Measurements from ENCODE around the gene MEIOC. TPM values are rescaled to one million over a fixed set of nuclear protein-coding genes. Genes with fewer than 3 reads are reported as not detected.
"Not testable (repeated sequence)": the region's sequence is repeated elsewhere in the genome, so short reads cannot be mapped to it uniquely, and the experiment has no call there.

MEIOC gene
- polyA plus RNA-seq (2013, experiment 1 of 4): 3.4 TPM
- 2.5 TPM for polyA plus RNA-seq (2013, experiment 2 of 4)
- polyA plus RNA-seq (2013, experiment 3 of 4): 3.6 TPM
- polyA plus RNA-seq (2013, experiment 4 of 4): 3.5 TPM

DNA sequence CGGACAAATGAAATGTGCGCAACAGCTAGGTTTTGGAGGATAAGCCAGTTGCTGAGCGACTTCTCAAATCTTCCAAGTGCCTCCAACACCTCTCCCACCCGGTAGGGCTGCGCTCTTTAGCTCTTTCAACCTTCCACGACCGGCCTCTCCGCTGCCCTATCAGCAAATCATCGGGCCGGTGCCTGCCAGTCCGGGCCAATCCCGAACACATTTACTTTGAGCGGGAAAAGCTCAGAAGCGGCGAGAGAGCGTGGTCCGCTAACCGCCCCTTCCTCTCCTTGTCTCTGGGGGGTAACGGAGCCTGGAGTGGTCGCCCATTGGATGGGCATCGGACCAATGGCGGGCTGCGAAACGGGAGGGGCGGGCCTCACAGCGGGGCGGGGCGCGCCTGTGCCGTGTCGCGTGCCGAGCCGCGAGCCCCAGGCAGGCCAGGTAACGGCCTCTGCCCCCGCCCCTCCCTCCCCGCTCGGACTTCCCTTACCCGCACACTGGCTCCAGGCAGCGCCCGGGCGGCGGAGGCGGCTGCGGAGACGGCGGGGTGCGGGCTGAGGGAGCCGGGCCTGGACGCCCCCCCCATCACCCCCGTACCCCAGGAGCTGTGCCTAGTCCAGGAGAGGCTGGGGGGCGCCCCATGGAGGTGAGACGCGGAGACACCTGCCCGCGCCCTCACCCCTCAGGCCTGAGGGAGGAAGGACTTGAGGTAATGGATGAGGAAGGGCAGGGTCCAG, at the start of gene MEIOC:
Gene MEIOC, plus strand, starts transcription at position 486 of the 728 bp plus-strand sequence. Its CDS starts 146 bp downstream, at position 632.
- H3K27me3 ChIP-seq (ENCODE audit: control insufficient read depth, insufficient read depth, low read length, poor library complexity, severe bottlenecking): peaks cover 41% of the 10 kb centered on the region
- no peaks in the 10 kb centered on the region for H3K9me3 ChIP-seq (ENCODE audit: control insufficient read depth, low read length)
- H3K36me3 ChIP-seq (ENCODE audit: control insufficient read depth, insufficient read depth, low read length): no peaks in the 10 kb centered on the region
- no peaks in the 10 kb centered on the region for H3K4me1 ChIP-seq (ENCODE audit: control insufficient read depth, insufficient read depth, low read length)
- H3K27ac ChIP-seq (ENCODE audit: insufficient read depth, low read depth, low read length, poor library complexity, severe bottlenecking): no peak within 1 kb of the TSS
- WGBS, 2 experiments: 10 to 11% methylated on average over 57 of the region's 57 CpGs
- H3K4me3 ChIP-seq (ENCODE audit: insufficient read depth, low read depth, low read length): peak within 1 kb of the TSS; percentile 16

DNA sequence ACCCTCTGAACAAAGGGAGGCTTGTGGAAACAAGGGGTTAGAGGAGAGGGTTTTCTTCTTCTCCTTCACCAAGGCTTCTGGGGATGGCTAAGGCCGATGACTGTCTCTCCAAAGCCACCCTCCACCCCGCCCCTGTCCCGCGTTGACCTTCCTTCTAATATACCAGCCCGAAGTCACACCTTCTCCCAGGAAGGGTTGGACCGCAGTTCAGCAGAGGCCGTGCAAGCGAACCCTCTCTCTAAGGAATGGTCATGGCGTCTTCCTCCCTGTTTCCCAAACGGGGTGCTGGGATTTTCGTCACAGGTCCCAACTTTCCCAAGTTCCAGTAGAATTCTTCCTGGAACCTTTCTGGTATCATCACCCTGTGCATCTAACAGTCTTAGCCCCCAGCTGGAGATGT, 49.6 kb upstream of the MEIOC start:
- Histone ChIP-seq H3K27me3 (ENCODE audit: control insufficient read depth, insufficient read depth, low read length, poor library complexity, severe bottlenecking) (no peaks in the 10 kb centered on the region), H3K9me3 (ENCODE audit: control insufficient read depth, low read length) (no peaks in the 10 kb centered on the region), H3K27ac (ENCODE audit: insufficient read depth, low read depth, low read length, poor library complexity, severe bottlenecking) (no peak overlapping the region), H3K4me3 (ENCODE audit: insufficient read depth, low read depth, low read length) (no peak overlapping the region), H3K4me1 (ENCODE audit: control insufficient read depth, insufficient read depth, low read length) (peaks cover 25% of the 10 kb centered on the region), H3K36me3 (ENCODE audit: control insufficient read depth, insufficient read depth, low read length) (no peaks in the 10 kb centered on the region)
- 96 to 97% methylated on average over 11 of the region's 11 CpGs for WGBS, 2 experiments

DNA sequence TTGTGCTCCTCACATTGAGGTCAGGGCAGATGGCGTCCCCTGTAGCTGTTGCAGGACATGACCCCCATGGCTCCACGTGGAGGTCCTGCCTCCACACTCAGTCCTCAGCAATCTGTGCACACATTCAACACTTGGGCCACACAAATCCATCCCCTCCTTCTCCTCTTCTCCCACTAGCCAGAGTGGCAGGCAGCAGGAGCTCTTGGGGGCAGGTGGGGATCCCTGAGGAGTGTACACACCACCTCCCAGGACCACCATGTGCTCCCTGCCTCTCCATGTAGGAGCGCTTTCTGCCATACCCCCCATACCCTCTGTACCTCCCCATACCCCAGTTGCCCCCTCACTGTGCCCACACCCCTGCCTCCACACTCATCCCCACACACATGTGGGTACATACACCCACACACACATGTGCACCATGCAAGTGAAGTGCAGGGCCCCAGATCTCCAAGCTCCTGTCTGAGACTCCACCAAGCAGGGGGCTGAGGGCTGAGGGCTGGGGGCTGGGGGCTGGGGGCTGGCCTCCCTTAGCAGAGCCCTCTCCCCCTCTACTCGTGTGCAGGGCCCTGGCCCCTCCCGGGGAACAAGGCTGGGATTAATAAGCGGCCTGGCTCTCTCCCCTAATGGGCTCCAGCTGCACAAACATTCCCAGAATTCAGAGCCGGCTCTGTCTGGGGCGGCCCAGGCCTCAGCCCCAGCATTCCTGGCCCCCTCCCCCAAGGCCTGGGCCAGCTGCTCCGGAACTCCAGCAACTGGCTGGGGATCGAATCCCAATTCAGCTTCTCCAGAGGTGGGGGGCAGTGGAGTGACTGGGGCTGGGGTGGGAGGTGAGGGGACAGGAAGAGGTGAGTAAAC, 48.2 kb upstream of the MEIOC start:
- peaks cover 25% of the 10 kb centered on the region for H3K4me1 ChIP-seq (ENCODE audit: control insufficient read depth, insufficient read depth, low read length)
- no peak overlapping the region for H3K4me3 ChIP-seq (ENCODE audit: insufficient read depth, low read depth, low read length)
- H3K36me3 ChIP-seq (ENCODE audit: control insufficient read depth, insufficient read depth, low read length): no peaks in the 10 kb centered on the region
- H3K9me3 ChIP-seq (ENCODE audit: control insufficient read depth, low read length): no peaks in the 10 kb centered on the region
- no peak overlapping the region for H3K27ac ChIP-seq (ENCODE audit: insufficient read depth, low read depth, low read length, poor library complexity, severe bottlenecking)
- H3K27me3 ChIP-seq (ENCODE audit: control insufficient read depth, insufficient read depth, low read length, poor library complexity, severe bottlenecking): no peaks in the 10 kb centered on the region
- WGBS, 2 experiments: 45 to 47% methylated on average over 10 of the region's 10 CpGs

DNA sequence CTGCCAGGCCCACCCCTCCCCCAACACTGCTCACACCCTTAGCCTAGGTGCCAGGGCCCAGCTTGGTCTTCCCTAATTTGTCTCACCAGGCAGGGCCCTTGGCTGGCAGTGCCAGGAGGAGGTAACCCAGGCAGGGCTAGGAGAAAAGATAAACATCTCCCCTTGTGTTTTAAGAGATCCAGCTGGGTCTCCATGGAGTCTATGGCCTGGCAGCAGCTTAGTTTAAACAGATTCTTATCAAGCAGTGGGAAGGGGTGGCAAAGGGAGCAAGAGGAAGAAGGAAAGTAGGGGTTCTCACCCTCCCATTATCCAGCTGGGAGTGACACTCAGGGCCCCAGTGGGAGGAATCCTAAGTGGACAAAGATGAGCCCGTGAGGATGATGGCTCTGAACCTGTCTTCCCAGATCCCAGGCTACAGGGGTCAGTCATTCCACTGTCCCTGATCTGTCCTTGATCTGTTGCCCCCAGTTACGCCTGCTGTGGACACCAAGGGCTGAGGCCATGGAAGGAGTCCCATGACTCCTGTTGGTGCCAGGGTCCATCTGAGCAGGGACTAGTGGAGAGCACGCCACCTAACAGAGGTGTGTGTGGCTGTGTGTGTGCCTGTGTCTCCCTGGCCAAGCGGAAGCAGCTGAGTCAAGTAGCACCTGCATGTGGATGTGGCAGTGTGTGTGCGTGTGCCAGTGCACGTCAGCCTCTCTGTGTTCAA, 47.4 kb upstream of the MEIOC start:
- H3K36me3 ChIP-seq (ENCODE audit: control insufficient read depth, insufficient read depth, low read length): no peaks in the 10 kb centered on the region
- H3K27ac ChIP-seq (ENCODE audit: insufficient read depth, low read depth, low read length, poor library complexity, severe bottlenecking): peak overlapping the region; percentile 26
- H3K4me1 ChIP-seq (ENCODE audit: control insufficient read depth, insufficient read depth, low read length): peaks cover 25% of the 10 kb centered on the region
- no peaks in the 10 kb centered on the region for H3K9me3 ChIP-seq (ENCODE audit: control insufficient read depth, low read length)
- H3K27me3 ChIP-seq (ENCODE audit: control insufficient read depth, insufficient read depth, low read length, poor library complexity, severe bottlenecking): no peaks in the 10 kb centered on the region
- 90 to 91% methylated on average over 6 of the region's 6 CpGs for WGBS, 2 experiments
- H3K4me3 ChIP-seq (ENCODE audit: insufficient read depth, low read depth, low read length): no peak overlapping the region

DNA sequence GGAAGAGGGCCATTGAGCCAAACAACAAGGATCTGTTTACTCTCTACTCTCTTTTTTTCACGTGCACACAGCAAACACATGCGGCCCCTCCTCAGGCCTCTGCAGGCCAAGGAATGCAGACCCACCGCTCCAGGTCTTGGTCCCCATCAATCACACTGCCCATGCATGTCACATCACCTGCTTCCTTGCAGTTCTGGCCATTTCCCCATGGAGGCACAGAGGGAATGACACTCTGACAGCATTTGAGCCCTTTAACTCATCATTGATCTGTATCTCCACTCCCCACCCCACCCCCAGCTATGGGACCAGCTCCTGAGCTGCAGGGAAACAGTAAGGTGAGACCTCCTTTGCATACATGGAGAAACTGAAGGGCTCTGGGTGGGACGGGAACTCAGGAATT, 45.9 kb upstream of the MEIOC start:
- H3K27ac ChIP-seq (ENCODE audit: insufficient read depth, low read depth, low read length, poor library complexity, severe bottlenecking): no peak overlapping the region
- no peaks in the 10 kb centered on the region for H3K9me3 ChIP-seq (ENCODE audit: control insufficient read depth, low read length)
- no peaks in the 10 kb centered on the region for H3K27me3 ChIP-seq (ENCODE audit: control insufficient read depth, insufficient read depth, low read length, poor library complexity, severe bottlenecking)
- H3K4me1 ChIP-seq (ENCODE audit: control insufficient read depth, insufficient read depth, low read length): peaks cover 23% of the 10 kb centered on the region
- 66 to 72% methylated on average over 4 of the region's 4 CpGs for WGBS, 2 experiments
- no peaks in the 10 kb centered on the region for H3K36me3 ChIP-seq (ENCODE audit: control insufficient read depth, insufficient read depth, low read length)
- H3K4me3 ChIP-seq (ENCODE audit: insufficient read depth, low read depth, low read length): no peak overlapping the region

DNA sequence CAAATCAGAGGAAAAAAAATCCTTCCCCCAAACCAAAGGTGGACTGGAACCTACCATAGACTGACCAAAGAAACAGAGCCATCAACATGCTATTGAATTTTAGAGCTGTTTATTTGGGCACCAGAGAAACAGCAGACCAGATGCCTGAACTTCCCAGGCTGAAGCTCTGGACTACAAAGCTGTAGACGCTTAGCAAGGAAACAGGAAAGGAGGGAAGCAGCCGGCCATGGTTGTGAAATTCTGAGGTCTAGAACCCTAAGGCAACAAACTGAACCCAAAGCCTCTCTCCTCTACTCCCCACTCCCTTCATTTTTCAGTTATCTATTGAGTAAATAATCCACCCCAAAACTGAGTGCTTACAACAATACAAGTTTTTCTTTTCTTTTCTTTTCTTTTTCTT, 45.4 kb upstream of the MEIOC start:
- Histone ChIP-seq H3K36me3 (ENCODE audit: control insufficient read depth, insufficient read depth, low read length) (no peaks in the 10 kb centered on the region), H3K9me3 (ENCODE audit: control insufficient read depth, low read length) (no peaks in the 10 kb centered on the region), H3K4me1 (ENCODE audit: control insufficient read depth, insufficient read depth, low read length) (peaks cover 23% of the 10 kb centered on the region), H3K27ac (ENCODE audit: insufficient read depth, low read depth, low read length, poor library complexity, severe bottlenecking) (no peak overlapping the region), H3K4me3 (ENCODE audit: insufficient read depth, low read depth, low read length) (no peak overlapping the region), H3K27me3 (ENCODE audit: control insufficient read depth, insufficient read depth, low read length, poor library complexity, severe bottlenecking) (no peaks in the 10 kb centered on the region)
- 79 to 81% methylated on average over 2 of the region's 2 CpGs for WGBS, 2 experiments

DNA sequence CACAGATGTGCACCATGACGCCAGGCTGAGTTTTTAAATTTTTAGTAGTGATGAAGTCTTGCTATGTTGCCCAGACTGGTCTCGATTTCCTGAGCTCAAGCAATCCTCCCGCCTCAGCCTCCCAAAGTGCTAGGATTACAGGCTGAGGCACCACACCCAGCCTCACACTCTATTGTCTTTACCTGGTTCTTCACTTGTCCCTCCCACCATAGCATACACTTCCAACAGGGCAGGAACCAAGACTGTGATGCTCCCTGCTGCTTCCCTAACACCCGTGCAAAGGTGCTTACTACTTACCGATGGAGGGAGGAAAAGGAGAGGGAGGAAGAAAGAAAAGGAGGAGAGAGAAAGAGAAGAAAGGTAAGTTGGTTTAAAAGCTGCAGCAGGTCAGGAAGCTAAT, 41.4 kb upstream of the MEIOC start:
- WGBS, 2 experiments: 70 to 74% methylated on average over 5 of the region's 5 CpGs
- H3K4me3 ChIP-seq (ENCODE audit: insufficient read depth, low read depth, low read length): no peak overlapping the region
- peaks cover 6% of the 10 kb centered on the region for H3K4me1 ChIP-seq (ENCODE audit: control insufficient read depth, insufficient read depth, low read length)
- H3K27ac ChIP-seq (ENCODE audit: insufficient read depth, low read depth, low read length, poor library complexity, severe bottlenecking): no peak overlapping the region
- H3K9me3 ChIP-seq (ENCODE audit: control insufficient read depth, low read length): no peaks in the 10 kb centered on the region
- no peaks in the 10 kb centered on the region for H3K36me3 ChIP-seq (ENCODE audit: control insufficient read depth, insufficient read depth, low read length)
- no peaks in the 10 kb centered on the region for H3K27me3 ChIP-seq (ENCODE audit: control insufficient read depth, insufficient read depth, low read length, poor library complexity, severe bottlenecking)

DNA sequence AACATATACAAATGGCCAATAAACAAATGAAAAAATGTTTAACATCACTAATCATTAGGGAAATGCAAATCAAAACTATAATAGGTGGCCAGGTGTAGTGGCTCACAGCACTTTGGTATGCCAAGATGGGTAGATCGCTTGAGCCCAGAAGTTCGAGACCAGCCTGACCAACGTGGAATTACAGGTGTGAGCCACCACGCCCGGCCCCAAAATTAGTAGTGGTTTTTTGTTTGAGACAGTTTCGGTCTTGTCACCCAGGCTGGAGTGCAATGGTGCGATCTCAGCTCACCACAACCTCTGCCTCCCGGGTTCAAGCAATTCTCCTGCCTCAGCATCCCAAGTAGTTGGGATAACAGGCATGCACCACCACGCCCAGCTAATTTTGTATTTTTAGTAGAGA, 37.6 kb upstream of the MEIOC start:
- not testable (repeated sequence) for H3K27me3 ChIP-seq (ENCODE audit: control insufficient read depth, insufficient read depth, low read length, poor library complexity, severe bottlenecking); H3K27ac ChIP-seq (ENCODE audit: insufficient read depth, low read depth, low read length, poor library complexity, severe bottlenecking); H3K9me3 ChIP-seq (ENCODE audit: control insufficient read depth, low read length); H3K36me3 ChIP-seq (ENCODE audit: control insufficient read depth, insufficient read depth, low read length); H3K4me3 ChIP-seq (ENCODE audit: insufficient read depth, low read depth, low read length); H3K4me1 ChIP-seq (ENCODE audit: control insufficient read depth, insufficient read depth, low read length)
- 86 to 88% methylated on average over 9 of the region's 9 CpGs for WGBS, 2 experiments

DNA sequence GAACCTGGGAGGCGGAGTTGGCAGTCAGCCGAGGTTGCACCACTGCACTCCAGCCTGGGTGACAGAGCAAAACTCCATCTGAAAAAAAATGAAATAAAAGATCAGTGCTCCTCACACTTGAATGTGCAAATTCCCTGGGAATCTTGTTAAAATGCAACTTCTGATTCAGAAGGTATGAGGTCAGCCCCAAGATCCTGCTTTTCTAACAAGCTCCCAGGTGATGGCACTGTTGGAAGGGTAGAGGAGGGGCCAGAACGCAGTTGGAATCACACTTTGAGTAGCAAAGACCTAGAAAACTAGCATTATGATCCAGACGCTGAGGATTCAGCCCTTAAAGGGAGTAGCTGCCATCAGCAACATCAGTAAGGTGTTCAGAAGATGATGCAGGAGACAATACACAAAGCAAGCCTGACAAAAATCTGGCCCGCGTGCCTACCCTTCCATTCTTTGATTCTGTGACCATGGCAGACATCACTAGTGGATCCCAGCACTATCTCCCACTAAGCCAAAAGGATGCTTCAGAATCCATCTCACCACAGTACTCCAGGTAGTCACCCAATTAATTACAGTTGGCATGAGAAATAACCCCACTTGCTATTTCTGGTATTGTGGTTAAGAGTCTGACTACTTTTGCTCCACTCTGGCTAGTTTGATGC, 33.1 kb upstream of the MEIOC start:
- WGBS, 2 experiments: 84 to 86% methylated on average over 6 of the region's 6 CpGs
- peaks cover 8% of the 10 kb centered on the region for H3K4me1 ChIP-seq (ENCODE audit: control insufficient read depth, insufficient read depth, low read length)
- H3K36me3 ChIP-seq (ENCODE audit: control insufficient read depth, insufficient read depth, low read length): no peaks in the 10 kb centered on the region
- no peak overlapping the region for H3K4me3 ChIP-seq (ENCODE audit: insufficient read depth, low read depth, low read length)
- H3K27ac ChIP-seq (ENCODE audit: insufficient read depth, low read depth, low read length, poor library complexity, severe bottlenecking): no peak overlapping the region
- H3K9me3 ChIP-seq (ENCODE audit: control insufficient read depth, low read length): no peaks in the 10 kb centered on the region
- H3K27me3 ChIP-seq (ENCODE audit: control insufficient read depth, insufficient read depth, low read length, poor library complexity, severe bottlenecking): no peaks in the 10 kb centered on the region

Measured in ectodermal cell (in vitro differentiated cells).